NCI-H2171 treated with DMSO at 0.1 percent for 48 hours (cell line): ENCODE results near the gene FGFR2.
"Not testable (repeated sequence)": the region's sequence is repeated elsewhere in the genome, so short reads cannot be mapped to it uniquely, and the experiment has no call there.

ENCODE experiments used
- DNase-seq: peaks from one replicate; lab custom pipeline; 2025; lab: John Stamatoyannopoulos, UW

Gene FGFR2

DNA sequence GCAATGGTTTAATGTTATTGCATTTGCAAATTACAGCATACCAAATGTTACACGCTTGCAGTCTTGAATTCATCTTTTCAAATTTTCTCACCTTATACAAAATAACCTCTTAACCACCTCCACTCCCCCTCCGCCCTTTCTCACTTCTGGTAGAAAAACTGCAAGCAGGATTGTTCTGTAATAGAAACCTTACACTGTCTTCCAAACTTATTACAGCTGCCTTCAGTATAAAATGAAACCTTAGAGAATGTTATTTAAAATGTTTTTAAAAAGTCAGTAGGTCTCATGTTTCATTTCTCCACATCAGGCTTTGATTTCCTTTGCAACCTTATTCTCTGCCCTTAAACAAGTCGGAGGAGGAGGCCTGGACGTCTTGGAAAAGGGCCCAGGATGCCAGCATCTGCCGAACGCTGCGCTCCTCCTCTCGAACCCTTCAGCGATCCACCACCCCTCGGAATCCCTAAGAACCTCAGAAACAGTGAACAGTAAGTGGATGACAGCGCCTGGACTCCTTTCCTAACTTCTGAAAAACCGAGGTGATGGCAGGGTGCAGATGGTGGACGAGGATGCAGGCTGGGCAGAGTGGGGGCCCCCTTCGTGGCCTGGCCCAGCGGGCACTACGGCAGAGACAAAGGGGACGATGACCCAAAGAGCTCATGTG is 74.0 kb downstream of the FGFR2 start:
- peak; percentile 4 for DNase-seq

DNA sequence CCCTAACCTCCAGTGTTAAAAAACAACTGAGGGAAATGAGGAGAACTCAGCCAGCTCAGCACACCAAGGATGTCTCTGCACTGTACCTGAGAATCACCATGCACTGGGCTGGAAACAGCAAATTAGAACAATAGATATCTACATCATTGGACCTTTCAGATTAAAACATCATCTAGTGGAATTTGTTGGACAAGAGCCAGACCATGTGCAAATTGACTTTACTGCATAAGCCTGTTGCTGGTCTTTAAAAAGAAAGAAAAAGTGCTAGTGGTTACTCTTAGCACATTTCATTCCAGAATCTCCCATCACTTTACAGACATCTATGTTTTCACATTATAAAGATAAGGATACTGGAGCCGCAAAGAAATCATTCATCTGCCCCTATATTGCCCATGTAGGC is 75.4 kb downstream of the FGFR2 start:
- no peak for DNase-seq

DNA sequence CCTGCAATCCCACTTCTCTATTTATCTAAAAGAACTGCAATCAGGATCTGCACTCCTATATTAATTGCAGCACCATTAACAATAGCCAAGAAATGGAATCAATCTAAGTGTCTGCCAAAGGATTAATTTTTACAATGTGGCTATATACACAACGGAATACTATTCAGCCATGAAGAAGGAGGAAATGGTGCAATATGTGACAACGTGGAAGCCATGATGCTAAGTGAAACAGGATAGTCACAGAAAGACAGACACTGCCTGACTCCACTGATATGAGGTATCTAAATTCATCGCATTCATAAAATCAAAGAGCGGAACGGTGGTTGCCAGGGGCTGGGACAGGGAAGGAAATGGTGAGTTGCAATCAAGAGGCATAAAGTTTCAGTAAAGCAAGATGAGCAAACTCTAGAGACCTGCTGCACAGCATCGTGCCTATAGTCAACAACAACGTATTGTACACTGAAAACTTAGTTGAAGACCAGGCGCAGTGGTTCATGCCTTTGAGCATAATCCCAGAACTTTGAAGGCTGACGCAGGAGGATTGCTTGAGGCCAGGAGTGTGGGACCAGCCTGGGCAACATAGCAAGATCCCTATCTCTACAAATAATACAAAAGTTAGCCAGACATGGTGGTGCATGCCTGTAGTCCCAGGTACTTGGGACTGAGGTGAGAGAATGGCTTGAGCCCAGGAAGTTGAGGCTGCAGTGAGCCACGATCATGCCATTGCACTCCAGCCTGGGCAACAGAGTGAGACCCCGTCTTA is 76.3 kb downstream of the FGFR2 start:
- DNase-seq, result no peak

DNA sequence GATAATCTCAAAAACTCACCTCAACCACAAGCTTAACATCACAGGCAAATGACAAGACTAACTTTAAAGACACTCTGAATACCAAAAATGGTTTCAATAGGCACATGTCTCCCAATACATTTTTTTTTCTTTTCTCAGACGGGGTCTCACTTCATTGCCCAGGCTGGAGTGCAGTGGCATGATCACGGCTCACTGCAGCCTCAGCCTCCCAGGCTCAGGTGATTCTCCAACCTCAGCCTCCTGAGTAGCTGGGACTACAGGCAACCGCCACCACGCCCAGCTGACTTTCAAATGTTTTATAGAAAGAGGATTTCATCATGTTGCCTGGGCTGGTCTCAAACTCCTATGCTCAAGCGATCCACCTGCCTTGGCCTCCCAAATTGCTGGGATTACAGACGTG is 77.7 kb downstream of the FGFR2 start:
- not testable (repeated sequence) for DNase-seq

DNA sequence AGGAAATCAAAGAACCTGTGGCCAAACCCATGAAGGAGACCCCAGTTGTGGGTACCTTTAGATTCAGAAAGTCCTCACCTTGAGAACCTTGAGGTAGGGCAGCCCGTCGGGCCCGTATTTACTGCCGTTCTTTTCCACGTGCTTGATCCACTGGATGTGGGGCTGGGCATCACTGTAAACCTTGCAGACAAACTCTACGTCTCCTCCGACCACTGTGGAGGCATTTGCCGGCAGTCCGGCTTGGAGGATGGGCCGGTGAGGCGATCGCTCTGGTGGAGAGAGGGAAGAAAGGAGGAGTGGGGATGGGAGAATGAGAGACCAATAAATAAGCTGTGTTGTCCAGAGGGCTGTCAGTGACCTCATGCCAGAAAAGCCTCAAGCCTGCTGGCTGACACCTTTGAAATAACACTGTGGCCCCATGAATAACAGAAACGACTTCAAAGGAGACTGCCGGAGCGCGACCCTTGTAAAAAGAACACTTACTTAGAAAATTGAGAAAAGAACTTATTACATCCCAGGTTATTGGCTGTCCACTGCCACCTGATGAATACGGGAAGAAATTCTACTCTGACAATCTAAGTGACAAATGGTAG is 78.2 kb downstream of the FGFR2 start:
- no peak for DNase-seq

DNA sequence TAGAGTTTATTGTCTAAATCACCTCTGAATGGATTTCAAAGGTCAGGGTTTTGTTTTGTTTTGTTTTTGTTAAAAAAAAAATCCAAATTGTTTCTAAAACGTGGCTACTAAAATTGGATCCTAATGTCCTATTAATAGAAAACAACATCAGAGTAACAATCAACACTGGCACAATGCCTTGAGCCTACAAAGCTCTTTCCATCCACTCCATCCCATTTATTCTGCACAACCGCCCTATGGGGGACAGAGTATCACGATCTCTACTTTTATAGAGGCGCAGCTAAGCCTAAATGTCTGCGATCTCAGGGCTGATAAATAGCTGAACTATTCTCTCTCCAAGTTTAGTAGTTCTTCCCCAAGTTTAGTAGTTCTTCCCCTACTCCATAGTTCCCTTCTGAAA is 78.8 kb downstream of the FGFR2 start:
- DNase-seq, result no peak

DNA sequence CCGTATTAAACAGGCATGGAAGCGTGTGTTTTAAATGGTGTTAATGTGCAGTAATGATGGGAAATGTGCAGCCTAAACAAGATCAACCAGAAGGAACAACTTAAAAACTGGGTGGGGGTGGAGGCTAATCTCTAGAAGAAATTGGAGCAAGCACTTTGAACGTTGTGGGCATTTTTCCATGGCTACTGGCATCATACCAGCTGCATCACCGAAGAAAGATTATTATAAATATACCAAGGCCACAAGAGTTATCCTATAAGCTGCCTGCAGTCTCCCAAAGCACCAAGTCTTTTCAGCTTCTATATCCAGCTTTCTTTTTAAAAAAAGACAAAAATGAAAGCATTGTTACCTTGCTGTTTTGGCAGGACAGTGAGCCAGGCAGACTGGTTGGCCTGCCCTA is 79.9 kb downstream of the FGFR2 start:
- no peak for DNase-seq

DNA sequence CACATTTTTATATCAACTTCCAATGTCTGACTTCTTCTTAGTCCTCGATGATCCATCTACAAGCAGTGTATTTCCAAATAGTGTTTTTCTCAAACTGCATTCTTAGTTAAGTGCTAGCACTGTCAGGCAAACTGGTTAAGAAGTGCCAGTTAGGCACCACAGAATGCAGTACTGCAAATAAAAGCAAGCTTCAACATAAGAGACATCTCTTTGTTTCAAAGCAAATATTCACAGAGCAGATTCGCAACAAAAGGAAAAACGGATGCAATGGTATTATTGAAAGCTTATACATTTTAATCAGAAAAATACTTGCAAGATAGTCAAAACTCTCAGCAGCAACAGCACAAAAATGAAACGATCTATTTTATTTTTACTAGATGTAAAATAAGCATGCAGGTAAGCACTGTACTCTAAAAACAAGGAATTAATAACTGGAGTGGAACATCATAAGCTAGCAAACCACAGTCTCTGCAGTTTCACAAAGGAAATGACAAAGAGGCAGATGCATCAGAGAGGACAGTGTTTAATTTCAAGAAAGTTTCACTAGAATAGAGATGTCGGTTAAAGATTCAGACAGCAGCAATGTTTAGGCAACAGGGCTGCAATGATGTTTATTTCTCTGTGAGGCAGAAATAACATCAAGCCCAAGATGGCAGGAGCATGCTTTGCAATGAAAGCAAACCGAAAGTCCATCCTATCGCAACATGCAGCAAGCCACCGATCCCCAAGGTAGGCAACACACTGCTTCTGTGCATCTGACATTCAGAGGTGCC is 82.0 kb downstream of the FGFR2 start:
- no peak for DNase-seq

DNA sequence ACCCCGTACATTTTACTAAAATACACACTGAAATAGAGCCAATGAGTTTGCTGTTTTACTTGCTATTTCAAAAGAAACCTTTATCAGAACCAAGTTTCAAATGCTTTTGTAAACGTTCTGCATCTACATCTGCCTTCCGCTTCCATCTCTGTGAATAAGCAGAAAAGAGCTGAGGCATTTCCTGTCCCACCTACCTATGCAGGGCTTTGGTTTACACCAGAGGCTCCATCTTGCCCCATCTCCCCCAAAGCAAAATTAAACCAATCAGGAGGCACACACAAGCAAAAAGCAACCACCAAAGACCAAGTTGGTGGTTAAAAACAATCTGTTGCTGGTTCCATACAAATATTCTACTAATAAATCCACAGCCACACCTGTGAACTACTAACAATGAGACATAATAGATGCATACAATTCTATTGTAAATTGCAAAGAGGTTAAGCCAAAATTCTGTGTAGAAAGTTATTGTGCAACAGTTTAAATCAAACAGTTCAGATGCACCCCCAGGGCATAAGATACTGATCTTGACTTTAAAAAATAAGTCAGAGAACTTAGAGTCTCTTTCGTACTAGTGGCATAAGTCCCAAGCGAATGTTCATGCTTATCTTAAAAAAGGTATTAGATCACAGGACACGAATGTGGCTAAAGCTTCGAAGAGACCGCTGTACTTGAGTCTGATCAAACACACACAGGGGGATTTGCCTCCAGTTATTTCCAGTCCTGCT is 83.9 kb downstream of the FGFR2 start:
- no peak for DNase-seq

DNA sequence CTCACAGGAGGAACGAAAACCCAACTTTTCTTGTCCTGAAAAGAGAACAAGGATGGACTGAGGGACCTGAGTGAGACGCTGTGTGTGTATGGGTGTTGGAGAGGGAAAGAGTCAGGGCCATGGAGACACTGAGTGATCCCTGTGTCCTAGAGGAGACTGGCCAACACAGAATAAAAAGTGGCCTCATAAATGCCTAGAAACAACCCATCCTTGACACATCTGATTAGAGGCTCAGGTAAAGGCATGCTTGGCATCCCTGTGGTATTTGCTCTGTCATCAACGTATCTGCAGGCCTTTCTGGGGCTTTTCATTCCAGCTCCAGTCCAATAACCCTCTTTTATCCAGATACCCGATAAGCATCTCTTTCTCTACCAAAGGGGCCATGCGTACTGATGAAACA is 86.3 kb downstream of the FGFR2 start:
- DNase-seq, result no peak

DNA sequence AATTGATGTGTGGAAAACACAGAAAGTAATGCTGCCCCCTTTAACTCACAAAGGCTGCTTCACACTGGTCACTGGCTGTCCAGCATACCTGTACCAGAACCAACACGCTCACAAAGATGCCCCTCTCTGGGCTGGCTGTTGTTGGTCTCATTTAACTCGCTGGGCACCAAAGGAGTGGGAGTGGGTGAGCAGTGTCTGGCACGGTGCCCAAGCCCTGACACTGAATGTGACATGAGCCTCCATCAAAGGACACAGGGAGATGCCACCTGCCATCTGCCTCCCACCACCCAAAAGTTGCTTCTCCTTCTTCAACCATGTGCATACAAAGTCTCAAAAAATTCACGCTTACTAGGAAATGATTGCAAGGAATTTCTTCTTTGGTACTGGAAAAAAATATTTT is 86.8 kb downstream of the FGFR2 start:
- no peak for DNase-seq

DNA sequence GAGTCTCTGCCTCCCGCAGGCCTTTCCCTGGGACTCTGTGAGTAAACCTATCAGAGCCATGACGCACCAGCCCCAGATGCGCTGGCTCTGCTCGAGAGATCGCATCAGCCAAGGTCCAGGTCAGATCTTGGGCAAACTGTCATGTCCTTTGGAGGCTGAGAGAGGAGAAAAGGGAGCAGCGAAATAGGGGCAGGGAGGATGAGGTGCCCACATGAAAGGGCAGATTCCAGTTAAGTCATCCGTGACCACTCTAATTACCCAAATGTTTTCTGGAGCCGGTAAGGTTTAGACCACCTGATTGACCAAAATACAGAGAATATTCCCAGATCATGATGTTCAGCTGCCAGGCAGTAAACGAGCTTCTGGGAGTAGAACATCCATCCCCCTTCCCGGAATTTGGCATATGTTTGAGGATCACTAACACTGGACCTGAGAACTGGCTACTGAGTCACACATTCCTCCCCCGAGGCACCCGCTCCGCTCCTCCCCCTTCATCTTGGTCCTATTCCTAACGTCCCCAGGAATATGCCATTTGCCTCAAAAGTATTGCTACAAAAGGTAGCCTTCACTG is 88.0 kb downstream of the FGFR2 start:
- DNase-seq, result no peak

DNA sequence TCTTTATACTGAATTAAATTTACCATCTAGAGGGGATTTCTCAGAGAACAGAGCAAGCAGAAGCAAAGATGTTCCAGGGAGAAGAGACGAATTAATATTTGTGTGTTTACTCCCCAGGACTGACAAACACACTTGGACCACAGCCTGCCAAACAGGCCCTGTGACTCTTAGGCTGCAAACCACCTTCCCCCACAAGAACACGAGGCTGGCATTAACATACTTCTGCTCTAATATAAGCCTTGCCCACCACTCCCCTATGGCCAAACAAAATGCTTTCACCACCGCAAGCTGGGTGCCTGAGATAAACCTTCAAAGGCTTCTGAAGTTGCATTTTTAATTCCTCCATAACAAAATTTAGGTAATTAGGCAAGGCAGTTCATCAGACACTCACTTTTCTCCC is 88.4 kb downstream of the FGFR2 start:
- DNase-seq, result no peak

DNA sequence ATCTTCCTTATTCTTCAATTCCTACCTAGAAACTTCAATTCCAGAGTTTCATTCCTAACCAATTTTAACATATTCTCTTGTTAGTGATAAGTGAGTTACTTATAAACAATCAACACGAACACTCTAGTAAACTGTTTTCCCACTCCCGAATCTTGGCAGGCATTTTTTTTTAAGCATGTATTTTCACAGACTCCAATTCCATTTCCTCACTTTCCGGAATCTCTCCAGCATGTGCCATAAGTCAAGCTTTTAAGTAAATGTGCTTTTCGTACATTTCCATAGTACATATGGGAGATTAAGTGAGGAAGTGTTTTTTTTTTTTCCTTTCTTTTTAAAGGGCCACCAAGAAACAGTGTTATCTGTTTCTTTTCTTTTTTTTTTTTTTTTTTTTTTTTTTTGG is 89.1 kb downstream of the FGFR2 start:
- no peak for DNase-seq

DNA sequence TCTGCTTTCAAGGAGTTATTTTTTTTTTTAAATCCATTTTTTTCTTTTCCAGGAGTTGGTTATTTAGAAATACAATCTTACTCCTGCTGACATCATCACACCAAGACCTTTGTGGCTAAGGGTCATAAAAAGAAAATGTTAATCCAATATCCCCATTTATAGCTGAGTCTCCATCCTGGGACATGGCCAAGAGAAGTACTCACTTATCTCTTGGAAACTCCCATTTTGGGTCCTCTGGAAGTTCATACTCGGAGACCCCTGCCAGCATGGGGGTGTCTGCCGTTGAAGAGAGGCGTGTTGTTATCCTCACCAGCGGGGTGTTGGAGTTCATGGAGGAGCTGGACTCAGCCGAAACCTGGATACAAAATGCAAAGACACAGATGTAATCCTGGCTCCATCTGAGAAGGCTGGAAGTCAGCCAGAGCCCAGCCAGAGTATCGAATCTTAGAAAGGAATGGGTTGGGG is 94.6 kb downstream of the FGFR2 start:
- DNase-seq, result no peak

DNA sequence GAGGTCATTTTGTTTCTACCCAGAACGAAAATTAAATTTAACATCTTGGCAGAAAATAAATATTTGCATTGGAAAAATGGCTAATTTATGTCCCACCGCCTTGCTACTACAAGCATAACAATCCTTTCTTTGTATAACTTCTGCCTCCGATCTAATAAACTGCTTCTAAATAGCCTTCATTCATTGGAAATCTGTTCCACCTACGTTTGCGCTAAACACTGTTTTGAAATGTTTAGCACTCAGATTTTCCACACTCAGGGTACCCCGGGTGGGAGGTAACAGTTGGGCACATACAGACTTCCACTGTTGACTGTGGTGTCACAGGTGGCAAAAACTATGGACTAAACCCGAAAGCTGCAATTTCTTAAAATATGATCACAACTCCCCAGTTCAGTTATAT is 96.4 kb downstream of the FGFR2 start:
- DNase-seq, result no peak

DNA sequence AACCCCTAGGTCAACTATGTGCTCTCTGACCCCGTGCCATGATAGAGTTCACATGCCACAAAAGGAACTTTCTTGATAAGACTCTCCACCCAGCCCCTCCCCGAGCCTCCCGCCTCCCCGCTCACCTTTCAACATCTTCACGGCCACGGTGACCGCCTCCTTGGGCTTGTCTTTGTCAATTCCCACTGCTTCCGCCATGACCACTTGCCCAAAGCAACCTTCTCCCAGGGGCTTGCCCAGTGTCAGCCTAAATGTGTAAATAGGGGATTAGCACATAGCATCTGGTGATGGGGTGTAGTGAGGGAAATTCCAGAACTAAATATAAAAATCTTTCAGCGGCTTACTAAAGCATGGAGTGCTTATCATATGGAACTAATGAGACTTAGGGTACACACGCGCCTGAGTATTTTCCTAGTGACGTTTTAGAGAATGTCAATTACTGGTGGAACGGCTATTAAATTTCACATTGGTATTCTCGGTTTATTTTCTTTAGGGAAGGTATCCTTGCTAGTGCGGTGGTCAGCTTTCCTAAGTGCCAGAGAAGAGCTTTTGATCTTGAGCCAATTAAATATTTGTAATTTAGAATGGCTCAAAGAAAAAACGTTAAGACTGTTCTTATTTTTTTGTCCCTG is 97.4 kb downstream of the FGFR2 start:
- no peak for DNase-seq

DNA sequence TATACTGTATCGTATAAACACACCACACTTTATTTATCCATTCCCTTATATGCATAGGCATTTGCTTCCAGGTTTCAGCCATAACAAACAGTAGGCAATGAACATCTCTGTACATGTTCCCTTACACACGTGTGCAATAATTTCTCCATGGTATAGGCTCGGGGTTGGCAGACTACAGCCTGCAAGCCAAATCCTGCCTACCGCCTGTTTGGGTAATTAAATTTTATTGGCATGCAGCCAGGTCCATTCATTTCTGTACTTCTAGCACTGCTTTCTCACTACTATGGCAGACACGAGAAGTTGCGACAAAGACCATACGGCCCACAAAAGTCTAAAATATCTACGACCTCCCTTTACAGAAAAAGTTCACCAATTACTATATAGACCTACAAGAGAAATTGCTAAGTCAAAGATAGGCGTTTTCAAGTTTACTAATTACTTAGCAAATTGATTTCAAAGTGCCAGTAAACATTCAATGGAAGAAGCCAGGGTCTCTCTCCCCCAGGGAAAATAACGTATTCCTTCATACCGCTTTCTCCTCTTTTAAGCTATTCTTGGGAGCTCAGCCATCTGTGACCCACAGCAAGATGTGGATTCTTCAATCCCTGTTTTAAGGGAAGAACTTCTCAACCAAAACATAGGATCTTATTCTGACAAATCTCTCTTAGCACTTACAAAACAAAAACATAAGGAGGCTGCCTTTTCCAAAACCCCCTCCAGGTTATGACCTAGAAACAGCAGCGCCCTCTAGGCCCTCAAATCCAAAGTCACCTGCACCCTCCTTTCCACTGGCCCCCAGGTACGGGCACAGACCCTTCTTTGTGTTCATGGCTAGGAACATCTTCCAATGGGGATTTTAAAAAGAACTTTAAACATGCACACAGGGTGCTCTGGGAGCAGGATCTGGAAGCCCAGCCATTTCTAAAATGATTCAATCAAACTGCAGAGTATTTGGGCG is 100.5 kb downstream of the FGFR2 start:
- peak; percentile 86 for DNase-seq

DNA sequence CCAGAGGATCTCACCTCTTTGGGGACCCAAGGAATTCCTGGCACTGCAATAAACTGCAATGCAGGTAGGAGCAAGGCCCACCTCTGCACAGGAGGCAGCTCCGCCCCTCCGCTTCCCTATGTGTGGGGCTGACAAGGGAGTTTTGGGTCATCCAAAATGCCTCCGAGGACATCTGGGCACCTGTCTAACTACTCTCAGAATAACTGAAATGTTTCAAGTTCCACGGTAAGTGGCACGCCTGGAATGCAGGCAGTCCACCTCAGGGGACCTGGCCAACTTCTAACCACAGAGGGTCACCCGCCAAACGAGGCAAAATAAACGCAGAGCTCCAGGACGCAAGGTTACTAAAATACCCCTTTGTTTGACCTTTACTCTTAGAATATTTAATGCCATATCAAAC is 102.5 kb downstream of the FGFR2 start:
- no peak for DNase-seq

DNA sequence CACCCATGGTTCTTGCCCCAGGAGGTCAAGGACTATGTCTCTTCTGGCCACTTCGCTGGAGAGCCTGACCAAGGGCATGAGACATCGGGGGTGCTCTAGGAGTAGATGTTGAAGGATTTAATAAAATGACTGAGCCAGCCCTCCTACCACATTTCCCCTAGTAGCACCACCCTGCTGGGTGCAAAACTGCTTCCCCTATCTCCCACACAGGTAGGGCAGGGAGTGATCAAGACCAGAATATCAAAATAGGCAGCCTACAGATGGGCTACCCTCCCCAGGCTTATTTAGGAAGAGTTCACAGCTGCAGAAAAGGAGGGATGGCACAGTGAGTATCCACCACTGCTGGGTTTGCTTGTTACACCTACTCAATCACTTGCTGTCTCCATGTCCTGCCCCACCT is 103.9 kb downstream of the FGFR2 start:
- DNase-seq, result no peak
